ENCODE results near the gene RETREG2. TPM values are rescaled to one million over a fixed set of nuclear protein-coding genes. Genes with fewer than 3 reads are reported as not detected.

The RETREG2 gene
- total RNA-seq, 1 experiment from 2014 or later = 63.7 TPM

- TF ChIP-seq YY1 (IDR thresholded peaks at IDR 0.05; ENCODE audit: extremely low read depth, insufficient replicate concordance, low read depth, low read length) = no peak
- TF ChIP-seq ELF1 (IDR thresholded peaks at IDR 0.05; ENCODE audit: borderline replicate concordance, low read depth) = no peak
- no peak for TF ChIP-seq SIN3A (IDR thresholded peaks at IDR 0.05; ENCODE audit: low read depth)
- TF ChIP-seq POLR2A (IDR thresholded peaks at IDR 0.05; ENCODE audit: borderline replicate concordance, extremely low read depth, insufficient read depth, insufficient read length) = no peak
- TF ChIP-seq ZFX (IDR thresholded peaks at IDR 0.05) = no peak
- no peak for TF ChIP-seq ZBTB33 (IDR thresholded peaks at IDR 0.05; ENCODE audit: extremely low read depth, insufficient replicate concordance, low read length)
- TF ChIP-seq SRF (IDR thresholded peaks at IDR 0.05; ENCODE audit: low read depth) = no peak
- TF ChIP-seq CEBPB (IDR thresholded peaks at IDR 0.05; ENCODE audit: low read depth) = no peak
- no peak for TF ChIP-seq SP1 (IDR thresholded peaks at IDR 0.05; ENCODE audit: low read depth)
- no peak for TF ChIP-seq TCF7L2 (IDR thresholded peaks at IDR 0.05; ENCODE audit: borderline replicate concordance, extremely low read depth, insufficient read depth, insufficient read length)
- TF ChIP-seq MAX (IDR thresholded peaks at IDR 0.05) = no peak
- no peak for TF ChIP-seq CTCF (IDR thresholded peaks at IDR 0.05 in 2 of 3, conservative IDR thresholded peaks at IDR 0.05 in 1 of 3; ENCODE audit: borderline replicate concordance in 1 of 3, insufficient read depth in 1 of 3, low read depth in 2 of 3, low read length in 2 of 3)
- no peak for TF ChIP-seq POLR2AphosphoS5 (IDR thresholded peaks at IDR 0.05; ENCODE audit: low read depth, low read length)
- BruUV-seq (replicated peaks) = no TSS peak
- Histone ChIP-seq H2AFZ (ENCODE audit: low read depth, low read length, poor library complexity, severe bottlenecking) (no peak overlapping the region), H3K79me2 (ENCODE audit: insufficient read depth, low read length) (no peaks in the 10 kb centered on the region), H3K9ac (ENCODE audit: low read length) (no peak overlapping the region), H3K9me3 (ENCODE audit: control insufficient read depth in 1 of 2, insufficient read depth in 1 of 2, low read depth in 1 of 2, low read length in 2 of 2) (no peaks in the 10 kb centered on the region), H3K4me1 (ENCODE audit: control insufficient read depth in 1 of 2, insufficient read depth in 2 of 2, low read length in 2 of 2) (peaks cover 5 to 16% of the 10 kb centered on the region in 2 experiments; a peak in 3 of 4 replicates), H4K20me1 (ENCODE audit: insufficient read depth) (no peaks in the 10 kb centered on the region), H3K9me2 (ENCODE audit: insufficient read depth) (no peaks in the 10 kb centered on the region), H3K4me2 (ENCODE audit: low read length) (no peak overlapping the region), H3K27ac (ENCODE audit: low read depth, low read length) (no peak overlapping the region), H3K36me3 (ENCODE audit: control insufficient read depth in 1 of 2, insufficient read depth in 2 of 2, low read length in 2 of 2) (no peaks in the 10 kb centered on the region), H3K27me3 (ENCODE audit: insufficient read depth, low read length) (no peaks in the 10 kb centered on the region), H3K4me3 (replicated peaks in 1 of 2; ENCODE audit: low read depth in 1 of 2, low read length in 2 of 2) (no peak overlapping the region)
- POLR2A ChIA-PET = no interaction called here
- DNase-seq (ENCODE audit: low read depth, low spot score) (no peak), ATAC-seq (no peak)
- intact Hi-C loops (cut with micrococcal nuclease) = no loop called here
- RAD21 ChIA-PET (ENCODE audit: low non-redundant PET in 1 of 2, low total read pairs in 2 of 2, uncharacterized antibody in 2 of 2, unreplicated experiment in 2 of 2) = no interaction called here
- CTCF ChIA-PET = interaction anchor here (1.4 to 1.9 kb wide), 2 partner anchors 115 to 132 kb away, joined by 3 to 6 read pairs; no protein-coding TSS in a partner anchor
Observed at GRCh38 chr2:219163156-219163555, 14.9 kb upstream of the RETREG2 start.

Measured in HCT116 (cell line).